Body of pancreas (tissue), 4 donors: ENCODE measurements around the gene MYL11.

ENCODE experiments used
- POLR2A ChIP-seq, 3 donors: fragments of 450-650 bp; IDR thresholded peaks; one replicate each; pipeline ENCODE4 v1.6.1; 2016; ENCODE audit warnings: antibody characterized with exemption in 3 of 3, mild to moderate bottlenecking in 2 of 3
- TF ChIP-seq, protein P1 (sequence below), 7 experiments: fragments of 450-650 bp in 4 of 7; fragments of 200-600 bp in 3 of 7; sonication (generic) in 3 of 7; IDR thresholded peaks; one replicate each; pipeline ENCODE4 v1.5.1; 2016 to 2019; ENCODE audit warnings: antibody characterized with exemption in 7 of 7

DNA sequence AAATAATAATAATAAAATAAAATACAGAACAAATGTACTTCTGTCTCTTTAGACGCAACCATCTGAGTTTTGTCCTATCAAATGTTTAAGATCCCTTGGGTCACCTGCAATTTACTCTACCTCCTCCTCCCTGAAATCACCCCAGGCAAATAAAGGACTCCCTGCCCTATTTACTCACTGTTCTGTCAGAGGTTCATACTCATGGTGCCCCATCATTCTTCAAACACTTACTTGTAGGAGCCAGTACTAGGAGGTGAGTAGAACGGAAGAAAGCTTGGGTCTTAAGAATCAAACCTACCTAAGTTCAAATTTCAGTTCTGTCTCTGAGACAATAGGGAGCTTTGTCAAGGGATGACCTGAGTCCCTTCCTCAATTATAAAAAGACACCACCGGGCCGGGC is 8.1 kb upstream of the MYL11 start:
- TF ChIP-seq, protein P1, sequence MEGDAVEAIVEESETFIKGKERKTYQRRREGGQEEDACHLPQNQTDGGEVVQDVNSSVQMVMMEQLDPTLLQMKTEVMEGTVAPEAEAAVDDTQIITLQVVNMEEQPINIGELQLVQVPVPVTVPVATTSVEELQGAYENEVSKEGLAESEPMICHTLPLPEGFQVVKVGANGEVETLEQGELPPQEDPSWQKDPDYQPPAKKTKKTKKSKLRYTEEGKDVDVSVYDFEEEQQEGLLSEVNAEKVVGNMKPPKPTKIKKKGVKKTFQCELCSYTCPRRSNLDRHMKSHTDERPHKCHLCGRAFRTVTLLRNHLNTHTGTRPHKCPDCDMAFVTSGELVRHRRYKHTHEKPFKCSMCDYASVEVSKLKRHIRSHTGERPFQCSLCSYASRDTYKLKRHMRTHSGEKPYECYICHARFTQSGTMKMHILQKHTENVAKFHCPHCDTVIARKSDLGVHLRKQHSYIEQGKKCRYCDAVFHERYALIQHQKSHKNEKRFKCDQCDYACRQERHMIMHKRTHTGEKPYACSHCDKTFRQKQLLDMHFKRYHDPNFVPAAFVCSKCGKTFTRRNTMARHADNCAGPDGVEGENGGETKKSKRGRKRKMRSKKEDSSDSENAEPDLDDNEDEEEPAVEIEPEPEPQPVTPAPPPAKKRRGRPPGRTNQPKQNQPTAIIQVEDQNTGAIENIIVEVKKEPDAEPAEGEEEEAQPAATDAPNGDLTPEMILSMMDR (IDR thresholded peaks at IDR 0.05) = no peak
- TF ChIP-seq POLR2A (IDR thresholded peaks at IDR 0.05) = no peak
